ENCODE data around the gene DAB1.

DAB1 gene

DNA sequence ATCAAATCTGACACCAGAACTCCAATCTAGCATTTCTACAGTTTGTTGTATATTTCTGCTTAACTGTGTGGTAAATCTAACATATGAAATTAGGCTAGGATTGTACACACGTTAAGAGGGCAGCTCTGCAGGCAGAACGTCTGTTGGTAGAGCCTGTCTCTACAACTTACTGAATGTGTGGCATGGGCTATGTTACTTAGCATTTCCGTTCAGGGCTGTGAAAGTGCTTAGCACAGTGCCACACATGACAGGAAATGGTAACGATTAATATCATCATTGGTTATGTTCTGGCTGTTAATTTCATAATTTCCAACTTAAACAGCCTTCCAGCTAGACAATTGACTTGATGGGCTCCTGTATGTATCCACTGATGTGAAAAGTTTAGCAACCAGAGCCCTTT lies 448.4 kb downstream of the DAB1 start:
- DNase-seq (ENCODE audit: low spot score): no peak

GRCh38 chr1:56973923-56974742 lies 449.7 kb downstream of the DAB1 start:
- no peak for DNase-seq (ENCODE audit: low spot score)

- DNase-seq (ENCODE audit: low spot score): no peak
Observed at GRCh38 chr1:56972976-56973375, 450.9 kb downstream of the DAB1 start.

GRCh38 chr1:56970280-56970679 lies 453.6 kb downstream of the DAB1 start:
- DNase-seq (ENCODE audit: low spot score): no peak

- DNase-seq (ENCODE audit: low spot score): no peak
Observed at GRCh38 chr1:56968878-56969495, 454.9 kb downstream of the DAB1 start.

DNA sequence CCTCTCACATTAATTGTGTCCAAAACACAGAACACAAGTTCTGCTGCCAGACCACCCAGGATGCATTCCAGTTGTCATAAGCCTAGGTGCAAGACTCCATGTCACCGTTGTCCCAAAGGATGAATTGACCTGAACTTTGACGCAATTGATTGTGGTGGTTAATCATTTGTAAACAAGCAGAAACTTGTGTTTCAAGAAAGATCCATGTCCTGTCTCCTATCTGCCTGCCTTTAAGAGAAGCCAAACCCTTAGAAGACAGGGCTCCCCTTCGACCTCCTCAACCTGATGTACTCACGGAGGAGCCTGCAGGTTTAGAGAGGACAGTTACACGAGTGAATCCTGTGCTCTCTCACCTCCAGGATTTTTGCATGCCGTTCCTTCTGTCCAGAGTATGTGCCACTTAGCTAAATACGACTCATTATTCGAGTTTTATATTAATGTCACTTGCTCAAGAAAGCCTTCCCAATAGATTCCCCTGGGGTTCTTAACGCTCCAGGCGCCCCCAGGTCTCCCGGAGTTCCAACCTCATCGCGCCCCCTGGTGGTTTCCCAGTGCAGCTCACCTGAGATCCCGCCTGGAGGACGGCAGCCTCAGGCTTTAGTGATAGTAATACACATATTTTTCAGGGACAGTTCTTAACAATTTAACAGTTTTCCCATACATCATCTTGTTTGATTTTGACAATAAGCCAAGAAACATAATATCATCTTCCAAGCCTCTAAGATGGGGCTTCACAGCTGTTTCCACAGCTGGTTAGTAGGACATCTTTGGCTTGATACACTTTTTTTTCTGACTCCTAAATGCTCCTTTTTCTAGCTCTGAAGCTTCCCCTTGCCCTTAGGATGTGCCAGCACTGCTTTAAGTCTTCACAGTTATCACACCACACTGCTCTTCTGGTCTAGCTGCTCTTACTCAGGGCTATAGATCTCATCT lies 455.7 kb downstream of the DAB1 start:
- DNase-seq (ENCODE audit: low spot score): peak; percentile 22

- no peak for DNase-seq (ENCODE audit: low spot score)
Observed at GRCh38 chr1:56967355-56967754, 456.5 kb downstream of the DAB1 start.

DNA sequence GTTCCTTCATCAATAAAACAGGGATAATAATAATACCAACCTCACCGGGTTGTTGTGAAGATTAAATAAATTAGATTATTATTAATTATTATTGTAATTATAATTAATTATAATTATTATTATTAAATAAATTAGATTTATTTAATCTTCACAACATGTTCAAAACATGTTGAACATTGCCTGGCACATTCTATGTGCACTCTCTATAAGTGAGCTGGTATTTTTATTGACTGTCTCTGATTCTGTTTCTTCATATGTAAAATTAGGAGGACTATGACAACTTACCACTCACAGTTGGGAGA lies 457.2 kb downstream of the DAB1 start:
- no peak for DNase-seq (ENCODE audit: low spot score)

DNA sequence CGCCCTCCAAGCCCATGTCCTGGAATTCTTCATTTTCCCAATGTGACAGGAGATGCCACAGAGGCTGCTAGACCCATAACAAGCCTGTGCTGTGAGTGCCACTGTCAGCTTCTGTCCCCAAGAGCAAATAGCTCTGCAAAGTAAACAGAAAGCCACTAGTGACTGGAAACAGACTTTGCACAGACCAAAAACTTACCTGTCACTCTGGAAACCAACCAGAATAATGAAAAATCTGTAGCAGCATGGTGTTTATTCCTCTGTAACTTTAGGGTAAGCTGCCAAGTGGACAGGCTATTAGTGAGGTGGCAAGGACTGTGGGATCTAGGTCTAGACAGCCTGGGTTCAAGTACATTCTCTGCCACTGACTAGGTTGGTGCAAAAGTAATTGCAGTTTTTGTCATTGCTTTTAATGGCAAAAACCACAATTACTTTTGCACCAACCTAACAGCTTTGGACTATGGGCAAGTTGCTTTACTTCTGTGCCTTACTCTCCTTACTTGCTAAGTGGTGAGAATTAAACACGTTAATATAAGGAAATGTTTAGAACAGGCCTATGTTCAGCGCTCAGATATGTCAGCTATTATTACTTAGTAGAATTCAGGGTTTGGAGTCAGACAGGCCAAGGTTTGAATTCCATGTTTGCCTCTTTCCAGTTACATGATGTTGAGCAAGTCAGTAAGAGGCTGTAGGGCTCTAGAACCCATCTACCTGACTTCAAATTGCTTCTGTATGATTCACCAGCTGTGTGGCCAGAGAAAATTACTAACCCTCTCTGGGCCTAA lies 457.8 kb downstream of the DAB1 start, which contains the start of gene C8B:
TSS of gene C8B (minus strand) at position 100 of the 782 bp plus-strand sequence. CDS start at position 33, 67 bp downstream.
- DNase-seq (ENCODE audit: low spot score): no peak

- DNase-seq (ENCODE audit: low spot score): no peak
Observed at GRCh38 chr1:56965191-56965590, 458.7 kb downstream of the DAB1 start.

- no peak for DNase-seq (ENCODE audit: low spot score)
Observed at GRCh38 chr1:56964349-56965017, 459.4 kb downstream of the DAB1 start.

- no peak for DNase-seq (ENCODE audit: low spot score)
Observed at GRCh38 chr1:56963667-56964066, 460.2 kb downstream of the DAB1 start.

- DNase-seq (ENCODE audit: low spot score): no peak
Observed at GRCh38 chr1:56961426-56961825, 462.4 kb downstream of the DAB1 start.

- peak; percentile 15 for DNase-seq (ENCODE audit: low spot score)
Observed at GRCh38 chr1:56958526-56958925, 465.3 kb downstream of the DAB1 start.

DNA sequence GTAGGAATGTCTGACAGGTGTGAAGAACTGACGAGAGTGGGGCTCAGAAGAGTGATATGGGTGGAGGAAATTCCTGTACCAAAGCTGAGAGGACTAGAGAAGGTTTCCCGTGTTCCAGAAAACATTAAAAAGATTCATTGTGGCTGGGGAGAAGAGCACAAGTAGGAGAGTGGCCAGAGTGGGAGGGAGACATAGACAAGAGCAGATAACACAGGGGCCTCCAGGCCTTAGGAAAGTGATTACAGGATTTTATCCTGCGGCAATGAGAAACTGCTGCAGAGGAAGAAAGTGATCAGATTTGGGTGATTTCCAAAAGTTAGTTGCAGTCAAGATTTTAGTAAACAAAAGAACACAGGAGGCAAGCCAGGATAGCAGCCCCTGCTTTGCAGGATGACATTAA lies 465.9 kb downstream of the DAB1 start:
- no peak for DNase-seq (ENCODE audit: low spot score)

DNA sequence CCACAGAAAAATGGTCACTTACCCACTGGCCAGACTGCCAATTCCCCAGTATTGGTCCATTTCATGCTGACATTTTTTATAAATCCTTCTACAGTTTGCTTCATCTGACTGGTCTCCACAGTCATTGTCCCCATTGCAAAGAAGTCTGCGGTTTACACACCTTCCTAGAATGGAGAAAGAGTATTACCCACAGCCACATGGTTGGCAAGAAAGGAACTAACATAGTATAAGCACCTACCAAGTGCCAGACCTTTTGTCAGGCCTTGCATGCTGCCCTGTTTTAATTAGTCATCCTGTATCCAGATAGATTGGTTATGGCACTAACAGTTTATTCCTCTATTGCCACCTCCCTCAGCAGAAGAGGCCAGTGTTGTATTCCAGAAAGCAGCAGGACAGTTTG lies 469.2 kb downstream of the DAB1 start:
- DNase-seq (ENCODE audit: low spot score): no peak

GRCh38 chr1:56953386-56953785 lies 470.5 kb downstream of the DAB1 start:
- no peak for DNase-seq (ENCODE audit: low spot score)

DNA sequence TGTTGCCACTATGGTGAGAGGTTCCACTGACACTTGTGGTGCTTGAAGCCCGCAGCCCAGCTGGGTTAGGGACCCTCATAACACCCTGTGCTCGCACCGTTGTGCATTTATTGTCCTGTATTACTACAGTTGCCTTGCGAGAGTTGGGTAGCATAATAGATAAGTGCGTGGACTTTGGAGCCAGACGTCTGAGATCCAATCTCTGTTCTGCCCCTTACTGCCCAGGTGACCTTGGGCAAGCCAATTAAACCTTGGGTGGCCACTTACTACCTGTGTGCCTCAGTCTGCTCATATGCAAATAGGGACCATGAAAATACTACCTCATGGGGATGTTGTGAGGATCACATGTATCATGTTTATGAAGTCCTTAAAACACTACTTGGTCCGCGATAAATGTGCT lies 471.4 kb downstream of the DAB1 start:
- no peak for DNase-seq (ENCODE audit: low spot score)

DNA sequence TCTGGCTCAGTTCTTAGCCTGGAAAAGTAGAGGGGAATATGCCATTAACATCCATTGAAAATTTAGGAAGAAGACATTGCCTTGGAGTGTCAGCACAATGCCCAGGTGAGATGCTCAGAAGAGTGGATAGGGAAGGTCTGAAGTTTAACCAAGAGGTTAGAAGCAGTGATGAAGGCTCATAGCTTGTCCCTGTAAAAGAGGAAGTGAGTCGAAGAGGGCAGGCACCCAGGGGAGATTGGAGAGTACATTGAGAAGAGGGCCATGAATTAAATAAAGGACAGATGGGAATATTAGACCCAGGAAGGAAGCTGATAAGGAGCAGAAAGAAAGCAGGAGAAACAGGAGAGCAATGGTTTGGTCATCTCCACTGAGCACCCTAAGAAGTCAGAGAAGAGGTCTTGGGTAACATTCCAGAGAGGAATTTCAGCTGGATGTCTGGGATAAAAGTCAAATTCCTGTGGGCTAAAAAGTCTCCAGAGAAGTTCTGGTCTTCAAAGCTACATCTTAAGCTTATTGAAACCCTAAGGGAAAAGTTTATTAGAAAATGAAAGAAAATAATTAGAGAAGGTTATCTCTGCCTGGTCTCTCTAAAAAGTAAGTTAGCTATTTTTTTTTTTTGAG lies 475.3 kb downstream of the DAB1 start:
- DNase-seq (ENCODE audit: low spot score): peak; percentile 26
